GM21717 (cell line): ENCODE results near the gene LIN52.

ENCODE experiments used
- ATAC-seq: cut with Tn5 transposase; IDR thresholded peaks from one replicate; pipeline ENCODE4 v1.9.1; 2021; ENCODE audit warnings: mild to moderate bottlenecking, moderate library complexity; ENCODE audit not compliant: unreplicated experiment

Gene LIN52

DNA sequence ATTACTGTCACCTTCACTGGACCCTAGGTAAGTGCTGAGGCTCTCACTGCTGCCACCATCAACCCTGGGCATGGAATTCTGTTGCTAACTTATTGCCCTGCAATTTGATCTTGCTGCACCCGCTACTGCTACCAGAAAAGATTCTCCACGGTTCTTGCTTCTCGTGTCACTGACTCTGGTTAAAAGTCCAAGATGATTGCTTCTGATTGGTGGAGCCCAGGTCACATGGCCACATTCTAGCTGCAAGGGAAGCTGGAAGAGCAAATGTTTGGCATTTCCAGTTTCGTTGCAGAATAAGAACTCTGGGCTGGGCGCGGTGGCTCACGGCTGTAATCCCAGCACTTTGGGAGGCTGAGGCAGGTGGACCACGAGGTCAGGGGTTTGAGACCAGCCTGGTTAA is 147.0 kb downstream of the LIN52 start:
- ATAC-seq, result no peak

- ATAC-seq, result no peak
Observed at GRCh38 chr14:74235017-74235416, 150.3 kb downstream of the LIN52 start.

DNA sequence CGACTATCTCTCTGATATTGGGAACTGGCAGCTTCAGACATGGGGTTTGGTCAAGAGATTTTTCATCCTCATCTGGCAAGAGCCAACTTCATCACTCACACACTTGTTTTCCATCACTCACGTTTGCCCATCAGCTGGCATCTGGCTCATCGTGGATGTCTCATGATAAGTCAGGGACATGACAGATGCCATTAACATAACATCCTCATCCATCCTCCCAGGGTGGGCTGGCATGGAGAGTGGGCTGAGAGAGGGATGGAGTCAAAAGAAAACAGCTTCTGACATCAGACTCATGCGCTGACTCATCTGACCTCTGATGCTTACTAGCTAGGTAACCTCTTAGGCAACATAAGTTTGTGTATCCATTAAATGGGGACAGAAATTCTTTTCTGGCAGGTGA is 152.7 kb downstream of the LIN52 start:
- ATAC-seq, result no peak

DNA sequence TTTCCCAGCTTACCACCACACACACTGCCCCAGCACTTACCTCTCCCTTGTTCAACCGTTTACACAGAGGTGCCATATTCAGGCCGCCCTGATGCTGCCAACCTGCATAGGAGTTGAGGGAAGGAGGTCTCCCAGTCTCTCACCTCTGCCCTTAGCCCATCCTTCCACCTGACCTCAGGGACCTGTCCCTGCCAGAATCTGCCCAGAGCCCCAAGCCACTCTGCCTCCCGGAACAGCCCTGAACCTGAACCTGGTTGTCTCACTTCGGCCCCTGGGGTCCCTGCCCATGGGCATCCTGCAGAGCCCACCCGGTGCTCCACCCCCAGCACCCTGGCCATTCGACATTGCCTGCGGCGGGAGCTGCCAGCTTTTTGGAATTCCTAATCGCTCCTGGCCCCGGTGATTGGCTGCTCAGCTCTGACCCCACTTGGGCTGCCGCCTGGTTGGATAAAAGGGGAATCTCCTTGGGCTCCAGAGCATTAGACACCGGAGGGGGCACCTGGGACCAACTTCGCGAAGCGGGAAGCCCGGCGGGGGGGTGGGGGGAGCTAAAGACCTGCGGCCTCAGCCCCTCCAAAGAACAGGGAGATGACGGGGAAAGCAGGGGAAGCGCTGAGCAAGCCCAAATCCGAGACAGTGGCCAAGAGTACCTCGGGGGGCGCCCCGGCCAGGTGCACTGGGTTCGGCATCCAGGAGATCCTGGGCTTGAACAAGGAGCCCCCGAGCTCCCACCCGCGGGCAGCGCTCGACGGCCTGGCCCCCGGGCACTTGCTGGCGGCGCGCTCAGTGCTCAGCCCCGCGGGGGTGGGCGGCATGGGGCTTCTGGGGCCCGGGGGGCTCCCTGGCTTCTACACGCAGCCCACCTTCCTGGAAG is 154.5 kb downstream of the LIN52 start, which contains the start of gene VSX2:
TSS of gene VSX2 (plus strand) at position 476 of the 874 bp plus-strand sequence. CDS start at position 589, 113 bp downstream.
- ATAC-seq, result no peak

DNA sequence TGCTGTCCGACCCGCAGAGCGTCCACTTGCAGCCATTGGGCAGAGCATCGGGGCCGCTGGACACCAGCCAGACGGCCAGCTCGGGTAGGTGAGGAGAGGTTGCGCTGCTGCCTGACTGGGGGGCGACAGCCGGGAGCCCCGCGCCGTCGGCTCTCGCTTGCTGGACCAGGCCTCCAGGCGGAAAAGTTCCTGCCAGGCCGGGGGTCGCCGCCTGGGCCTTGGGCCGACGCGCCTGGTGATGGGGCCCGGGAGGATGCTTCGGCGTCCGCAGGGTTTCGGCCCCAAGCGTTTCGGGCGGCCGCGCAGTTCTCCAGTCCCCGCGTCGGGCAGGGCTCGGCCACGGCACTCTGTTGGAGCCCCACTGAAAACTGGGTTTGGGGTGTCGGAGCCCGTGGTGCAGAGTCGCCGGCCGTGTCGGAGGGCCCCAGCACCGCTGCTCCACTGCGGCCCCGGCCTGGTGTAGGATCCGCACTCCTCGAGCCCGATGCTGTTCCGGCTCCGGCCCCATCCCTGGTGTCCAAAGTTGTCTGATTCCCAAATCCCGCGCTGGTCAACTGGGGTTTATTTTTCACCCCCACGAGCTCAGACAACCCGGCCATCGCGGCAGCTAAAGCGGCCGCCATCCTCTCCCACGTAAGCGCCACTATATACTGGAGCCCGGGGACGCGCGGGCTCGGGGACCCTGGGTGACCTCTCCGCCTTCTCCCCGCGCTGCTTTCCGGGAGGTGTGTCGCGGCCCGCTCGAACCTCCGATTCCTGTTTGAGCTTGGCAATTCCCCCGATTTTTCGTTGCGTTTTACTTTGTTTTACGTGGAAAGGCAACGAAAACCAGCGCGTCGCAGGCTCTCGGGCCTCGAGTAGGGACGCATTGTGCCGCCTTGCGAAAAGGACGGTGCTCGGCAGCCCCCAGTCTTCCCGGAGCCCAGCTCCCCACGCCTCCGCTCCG is 155.4 kb downstream of the LIN52 start:
- ATAC-seq, result no peak

- ATAC-seq, result no peak
Observed at GRCh38 chr14:74240794-74241651, 156.3 kb downstream of the LIN52 start.

- ATAC-seq, result no peak
Observed at GRCh38 chr14:74241652-74242017, 156.9 kb downstream of the LIN52 start.

DNA sequence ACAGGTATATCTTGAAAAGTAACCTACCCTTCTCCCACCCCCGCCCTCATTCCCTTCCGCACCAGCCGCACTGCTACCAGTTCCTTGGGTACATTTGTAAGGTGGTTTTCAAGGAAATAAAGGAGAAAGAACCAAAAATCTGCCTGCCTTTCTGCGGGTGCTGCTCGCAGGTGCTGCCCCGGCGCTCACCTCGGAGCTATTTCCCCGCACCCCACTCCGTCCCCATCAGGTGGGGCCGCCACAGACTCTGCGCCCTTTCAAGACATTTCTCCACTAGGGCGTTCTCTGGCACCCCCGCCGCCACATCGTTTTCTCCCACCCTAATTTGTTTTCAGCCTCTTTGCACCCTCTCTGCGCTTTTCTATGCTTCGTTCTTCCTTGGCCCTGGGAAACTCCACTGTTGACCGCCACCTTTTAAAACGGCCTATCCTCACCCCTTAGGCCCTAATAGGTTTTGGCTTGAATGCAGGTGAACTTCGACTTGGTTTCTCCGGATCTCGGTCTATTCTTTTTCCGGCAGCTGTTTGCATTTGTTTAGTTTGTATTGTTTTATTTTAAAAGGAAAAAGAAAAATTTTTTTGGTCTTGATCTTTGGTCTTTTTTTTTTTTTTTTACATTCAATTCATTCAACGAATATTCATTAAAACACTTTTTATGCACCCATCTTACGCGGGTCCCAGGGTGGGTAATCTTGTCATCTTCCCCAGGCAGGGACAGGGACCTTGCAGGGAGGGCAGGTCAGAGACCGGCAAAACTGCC is 157.4 kb downstream of the LIN52 start:
- ATAC-seq, result no peak

DNA sequence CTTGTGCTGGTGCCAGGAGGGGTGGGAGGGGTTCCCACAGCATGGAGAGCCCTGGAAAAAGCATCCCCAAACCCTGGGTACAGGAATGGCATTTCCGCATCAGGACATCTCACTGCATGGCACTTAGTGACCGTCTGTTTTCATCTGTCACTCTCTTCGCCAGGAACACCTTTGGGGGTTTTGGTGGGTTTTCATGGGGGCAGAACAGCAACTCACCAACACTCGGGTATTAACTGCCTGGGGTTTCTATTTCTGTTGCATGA is 158.0 kb downstream of the LIN52 start:
- ATAC-seq, result no peak

- no peak for ATAC-seq
Observed at GRCh38 chr14:74243051-74243450, 158.3 kb downstream of the LIN52 start.

DNA sequence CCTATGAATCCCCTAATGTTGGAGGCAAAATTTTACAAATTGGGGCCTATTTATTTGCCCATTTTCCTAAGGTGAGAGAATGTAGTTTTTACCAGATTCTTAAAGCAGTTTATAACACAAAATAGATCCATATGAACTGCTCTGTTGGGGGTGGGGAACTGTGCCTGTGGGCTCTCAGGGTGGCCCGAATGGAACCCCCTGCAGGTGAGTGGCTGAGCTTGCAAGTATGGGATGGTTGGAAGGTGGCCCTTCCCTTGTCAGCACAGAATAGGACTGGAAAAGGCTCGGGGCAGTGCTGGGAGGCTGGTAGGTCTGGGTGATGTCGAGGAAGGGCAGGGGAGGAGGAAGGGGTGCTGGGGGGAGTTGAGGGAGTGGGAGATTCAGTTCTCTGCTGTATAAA is 159.4 kb downstream of the LIN52 start:
- ATAC-seq, result no peak

DNA sequence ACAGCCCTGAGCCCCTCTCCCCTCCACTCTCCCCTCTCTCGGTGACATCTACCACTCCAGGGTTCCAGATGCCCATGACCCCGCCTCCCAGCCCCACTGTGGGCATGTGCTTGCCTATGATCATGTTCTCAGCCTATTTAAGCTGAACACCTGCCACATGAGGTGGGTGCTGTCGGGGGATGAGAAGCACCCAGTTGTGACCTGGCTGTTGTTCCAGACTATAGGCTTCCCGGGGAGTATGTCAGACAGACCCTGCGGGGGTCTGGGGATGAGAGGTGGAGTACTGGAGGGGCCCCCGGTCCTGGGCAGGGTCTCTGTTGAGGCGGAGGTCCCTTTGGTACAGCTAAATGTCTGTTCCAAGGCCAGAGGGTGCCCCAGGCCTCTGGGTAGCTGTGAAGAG is 160.5 kb downstream of the LIN52 start:
- no peak for ATAC-seq

GRCh38 chr14:74246542-74246941 is 161.8 kb downstream of the LIN52 start:
- ATAC-seq, result no peak

GRCh38 chr14:74248017-74248416 is 163.3 kb downstream of the LIN52 start:
- ATAC-seq, result no peak

DNA sequence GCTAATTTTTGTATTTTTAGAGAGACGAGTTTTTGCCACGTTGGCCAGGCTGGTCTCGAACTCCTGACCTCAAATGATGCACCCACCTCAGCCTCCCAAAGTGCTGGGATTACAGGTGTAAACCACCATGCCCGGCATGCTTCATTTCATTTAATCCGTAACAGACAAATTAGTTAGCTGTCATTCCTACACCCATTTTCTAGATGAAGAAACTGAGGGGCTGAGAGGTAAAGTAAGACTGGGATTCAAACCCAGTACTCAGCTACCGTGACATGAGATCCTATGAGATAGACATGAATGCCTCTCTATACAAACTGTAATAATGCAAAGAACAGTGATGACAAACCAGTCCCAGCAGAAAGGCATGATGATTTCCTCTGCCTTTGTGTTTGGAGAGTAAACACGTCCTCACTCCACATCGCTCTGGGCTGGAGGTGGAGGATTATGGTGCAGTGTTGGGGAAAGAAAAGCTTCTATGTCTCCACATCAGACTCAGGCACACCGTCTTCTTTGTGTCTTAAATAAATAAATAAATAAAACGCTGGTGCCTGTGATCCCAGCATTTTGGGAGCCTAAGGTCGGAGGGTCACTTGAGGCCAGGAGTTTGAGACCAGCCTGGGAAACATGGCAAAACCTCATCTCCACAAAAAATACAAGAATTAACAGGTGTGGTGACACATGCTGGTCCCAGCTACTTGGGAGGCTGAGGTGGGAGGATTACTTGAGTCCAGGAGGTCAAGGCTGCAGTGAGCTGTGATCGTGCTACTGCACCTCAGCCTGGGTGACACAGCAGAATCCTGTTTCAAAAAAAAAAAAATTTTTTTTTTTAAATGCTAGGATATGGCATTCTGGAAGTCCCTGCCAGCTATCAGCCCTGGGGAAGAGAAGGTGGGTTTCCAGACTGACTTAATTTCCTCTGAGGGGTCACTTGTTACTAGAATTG is 164.9 kb downstream of the LIN52 start:
- ATAC-seq, result no peak
